22Rv1 (cell line): ENCODE measurements around the gene RNF213.

ENCODE experiments used
- CTCF ChIP-seq: fragments of 450-650 bp; IDR thresholded peaks from 2 replicates; pipeline ENCODE4 v1.5.1; 2017; ENCODE audit warnings: mild to moderate bottlenecking
- ZFX ChIP-seq: fragments of 450-650 bp; IDR thresholded peaks from 2 replicates; pipeline ENCODE4 v1.6.1; 2017; ENCODE audit warnings: antibody characterized with exemption, borderline replicate concordance

GRCh38 chr17:80374039-80374731, 113.5 kb downstream of the RNF213 start:
- no peak for TF ChIP-seq CTCF
- no peak for TF ChIP-seq ZFX
